WTC11 (cell line): ENCODE data around the gene SLC51B.

Experiments
- ATF3 ChIP-seq: sonication (generic); formaldehyde crosslinking; conservative IDR thresholded peaks from 2 replicates; pipeline ENCODE4 v1.8.1; 2022; ENCODE audit warnings: mild to moderate bottlenecking, missing genetic modification reagents
- CBFB ChIP-seq: sonication (generic); formaldehyde crosslinking; IDR thresholded peaks from 2 replicates; pipeline ENCODE4 v1.8.1; 2022; ENCODE audit warnings: mild to moderate bottlenecking, low read depth, missing genetic modification reagents
- CREB1 ChIP-seq: sonication (generic); formaldehyde crosslinking; IDR thresholded peaks from 2 replicates; pipeline ENCODE4 v1.8.0; 2023; ENCODE audit warnings: mild to moderate bottlenecking, missing genetic modification reagents
- CREM ChIP-seq: sonication (generic); formaldehyde crosslinking; IDR thresholded peaks from 2 replicates; pipeline ENCODE4 v1.8.1; 2022; ENCODE audit warnings: mild to moderate bottlenecking, missing genetic modification reagents, moderate library complexity
- CTCF ChIP-seq: fragments of 200-600 bp; IDR thresholded peaks from 2 replicates; pipeline ENCODE4 v1.8.0; 2022; ENCODE audit warnings: antibody characterized with exemption
- E2F5 ChIP-seq: sonication (generic); formaldehyde crosslinking; IDR thresholded peaks from 2 replicates; pipeline ENCODE4 v1.8.1; 2022; ENCODE audit warnings: mild to moderate bottlenecking, moderate library complexity, missing genetic modification reagents
- JUN ChIP-seq: sonication (generic); formaldehyde crosslinking; IDR thresholded peaks from 2 replicates; pipeline ENCODE4 v1.8.0; 2023; ENCODE audit warnings: mild to moderate bottlenecking, missing genetic modification reagents
- NR1H2 ChIP-seq: sonication (generic); formaldehyde crosslinking; IDR thresholded peaks from 2 replicates; pipeline ENCODE4 v1.9.0; 2021; ENCODE audit warnings: mild to moderate bottlenecking, moderate library complexity, missing genetic modification reagents
- RORB ChIP-seq: fragments of 250-450 bp; sonication (Bioruptor Pico); IDR thresholded peaks from 2 replicates; pipeline ENCODE4 v1.9.0; 2021; ENCODE audit warnings: mild to moderate bottlenecking
- TEAD4 ChIP-seq: sonication (generic); formaldehyde crosslinking; IDR thresholded peaks from 2 replicates; pipeline ENCODE4 v1.8.0; 2022; ENCODE audit warnings: mild to moderate bottlenecking, missing genetic modification reagents
- ZNF317 ChIP-seq: sonication (generic); formaldehyde crosslinking; IDR thresholded peaks from 2 replicates; pipeline ENCODE4 v1.8.1; 2023; ENCODE audit warnings: low read depth, mild to moderate bottlenecking, moderate library complexity, missing genetic modification reagents, borderline replicate concordance
- TF ChIP-seq, protein P1 (sequence below): sonication (generic); formaldehyde crosslinking; IDR thresholded peaks from 2 replicates; pipeline ENCODE4 v1.8.0; 2022; ENCODE audit warnings: missing genetic modification reagents
- TF ChIP-seq, protein P2 (sequence below): sonication (generic); formaldehyde crosslinking; IDR thresholded peaks from 2 replicates; pipeline ENCODE4 v1.8.1; 2022; ENCODE audit warnings: mild to moderate bottlenecking, missing genetic modification reagents, moderate library complexity, borderline replicate concordance

DNA sequence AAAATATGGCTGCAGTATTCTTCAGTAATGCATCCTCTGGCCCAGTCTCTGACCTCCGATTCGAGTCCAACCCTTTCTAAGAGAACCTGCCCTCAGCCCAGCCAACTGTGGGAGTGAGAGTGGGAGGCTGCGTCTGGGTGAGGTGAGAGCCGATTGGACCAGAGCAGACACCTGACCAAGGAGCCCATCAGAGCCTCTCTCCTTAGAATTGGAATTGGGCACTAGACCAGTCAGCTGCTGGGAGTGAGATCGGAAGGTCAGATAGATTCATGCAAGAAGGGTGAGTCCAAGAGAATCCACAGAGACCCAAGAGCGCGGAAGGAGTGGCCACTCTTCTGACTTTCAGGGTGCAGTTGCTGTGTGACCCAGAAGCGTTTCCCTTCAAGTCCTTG lies 12.4 kb downstream of the SLC51B start:
- TF ChIP-seq ATF3 (CRISPR knock-in tag) (no peak), RORB (no peak), CTCF (no peak), E2F5 (no peak), JUN (no peak), NR1H2 (CRISPR knock-in tag) (no peak), CREM (CRISPR knock-in tag) (no peak), ZNF317 (CRISPR knock-in tag) (no peak), CREB1 (CRISPR knock-in tag) (no peak), TEAD4 (CRISPR knock-in tag) (no peak), CBFB (CRISPR knock-in tag) (no peak)
- TF ChIP-seq, protein P1, sequence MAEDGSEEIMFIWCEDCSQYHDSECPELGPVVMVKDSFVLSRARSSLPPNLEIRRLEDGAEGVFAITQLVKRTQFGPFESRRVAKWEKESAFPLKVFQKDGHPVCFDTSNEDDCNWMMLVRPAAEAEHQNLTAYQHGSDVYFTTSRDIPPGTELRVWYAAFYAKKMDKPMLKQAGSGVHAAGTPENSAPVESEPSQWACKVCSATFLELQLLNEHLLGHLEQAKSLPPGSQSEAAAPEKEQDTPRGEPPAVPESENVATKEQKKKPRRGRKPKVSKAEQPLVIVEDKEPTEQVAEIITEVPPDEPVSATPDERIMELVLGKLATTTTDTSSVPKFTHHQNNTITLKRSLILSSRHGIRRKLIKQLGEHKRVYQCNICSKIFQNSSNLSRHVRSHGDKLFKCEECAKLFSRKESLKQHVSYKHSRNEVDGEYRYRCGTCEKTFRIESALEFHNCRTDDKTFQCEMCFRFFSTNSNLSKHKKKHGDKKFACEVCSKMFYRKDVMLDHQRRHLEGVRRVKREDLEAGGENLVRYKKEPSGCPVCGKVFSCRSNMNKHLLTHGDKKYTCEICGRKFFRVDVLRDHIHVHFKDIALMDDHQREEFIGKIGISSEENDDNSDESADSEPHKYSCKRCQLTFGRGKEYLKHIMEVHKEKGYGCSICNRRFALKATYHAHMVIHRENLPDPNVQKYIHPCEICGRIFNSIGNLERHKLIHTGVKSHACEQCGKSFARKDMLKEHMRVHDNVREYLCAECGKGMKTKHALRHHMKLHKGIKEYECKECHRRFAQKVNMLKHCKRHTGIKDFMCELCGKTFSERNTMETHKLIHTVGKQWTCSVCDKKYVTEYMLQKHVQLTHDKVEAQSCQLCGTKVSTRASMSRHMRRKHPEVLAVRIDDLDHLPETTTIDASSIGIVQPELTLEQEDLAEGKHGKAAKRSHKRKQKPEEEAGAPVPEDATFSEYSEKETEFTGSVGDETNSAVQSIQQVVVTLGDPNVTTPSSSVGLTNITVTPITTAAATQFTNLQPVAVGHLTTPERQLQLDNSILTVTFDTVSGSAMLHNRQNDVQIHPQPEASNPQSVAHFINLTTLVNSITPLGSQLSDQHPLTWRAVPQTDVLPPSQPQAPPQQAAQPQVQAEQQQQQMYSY (CRISPR knock-in tag) = no peak
- TF ChIP-seq, protein P2, sequence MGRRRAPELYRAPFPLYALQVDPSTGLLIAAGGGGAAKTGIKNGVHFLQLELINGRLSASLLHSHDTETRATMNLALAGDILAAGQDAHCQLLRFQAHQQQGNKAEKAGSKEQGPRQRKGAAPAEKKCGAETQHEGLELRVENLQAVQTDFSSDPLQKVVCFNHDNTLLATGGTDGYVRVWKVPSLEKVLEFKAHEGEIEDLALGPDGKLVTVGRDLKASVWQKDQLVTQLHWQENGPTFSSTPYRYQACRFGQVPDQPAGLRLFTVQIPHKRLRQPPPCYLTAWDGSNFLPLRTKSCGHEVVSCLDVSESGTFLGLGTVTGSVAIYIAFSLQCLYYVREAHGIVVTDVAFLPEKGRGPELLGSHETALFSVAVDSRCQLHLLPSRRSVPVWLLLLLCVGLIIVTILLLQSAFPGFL (CRISPR knock-in tag) = no peak
